Sigmoid colon (tissue), 7 donors: Measurements from ENCODE around the gene LGALS1. TPM values are rescaled to one million over a fixed set of nuclear protein-coding genes. Genes with fewer than 3 reads are reported as not detected.

Experiments
- DNase-seq: peaks from one replicate; pipeline ENCODE4 v3.0.0-alpha.2; 2019
- H3K27ac ChIP-seq, 4 donors: fragments of 200-600 bp; sonication (generic); one replicate each; pipeline ENCODE4 v1.5.1; 2016 to 2019; ENCODE audit warnings: mild to moderate bottlenecking in 1 of 4
- H3K27me3 ChIP-seq, 3 donors: fragments of 200-600 bp; sonication (generic); one replicate each; pipeline ENCODE4 v1.5.1; 2019; ENCODE audit warnings: mild to moderate bottlenecking in 1 of 3
- H3K36me3 ChIP-seq, 4 donors: fragments of 200-600 bp; sonication (generic); one replicate each; pipeline ENCODE4 v1.5.1; 2016 to 2019
- H3K4me1 ChIP-seq, 4 donors: fragments of 200-600 bp; sonication (generic); one replicate each; pipeline ENCODE4 v1.5.1; 2017 to 2019
- H3K4me3 ChIP-seq, 4 donors: fragments of 200-600 bp; sonication (generic); one replicate each; pipeline ENCODE4 v1.5.1; 2017 to 2019; ENCODE audit warnings: mild to moderate bottlenecking in 2 of 4, moderate library complexity in 1 of 4
- H3K9me3 ChIP-seq, 4 donors: fragments of 200-600 bp in 3 of 4; sonication (generic) in 3 of 4; one replicate each; pipeline versions ENCODE4 v1.5.1 to v1.6.1; 2013 to 2019
- CTCF ChIP-seq, 4 experiments: fragments of 450-650 bp in 3 of 4; fragments of 200-600 bp in 1 of 4; IDR thresholded peaks; one replicate each; pipeline ENCODE4 v1.5.1; 2016 to 2019; ENCODE audit warnings: antibody characterized with exemption in 4 of 4, mild to moderate bottlenecking in 3 of 4, moderate library complexity in 2 of 4
- EP300 ChIP-seq, 4 donors: sonication (generic); formaldehyde crosslinking; IDR thresholded peaks; one replicate each; pipeline ENCODE4 v1.6.1; 2017; ENCODE audit warnings: antibody characterized with exemption in 4 of 4
- POLR2A ChIP-seq, 2 donors: fragments of 450-650 bp; IDR thresholded peaks; one replicate each; pipeline ENCODE4 v1.6.1; 2016; ENCODE audit warnings: antibody characterized with exemption in 2 of 2, mild to moderate bottlenecking in 2 of 2, moderate library complexity in 2 of 2
- POLR2AphosphoS5 ChIP-seq, 4 donors: sonication (generic); formaldehyde crosslinking; IDR thresholded peaks; one replicate each; pipeline ENCODE4 v1.6.1; 2017; ENCODE audit warnings: antibody characterized with exemption in 4 of 4
- WGBS, 2 donors: extraction: QIAGEN DNeasy Blood & Tissue Kit; methylation state at CpG; one replicate each; pipeline ENCODE4 v1.1.7; 2013; 5-methylcytosine and 5-hydroxymethylcytosine counted together
- intact Hi-C: fragments of 100-400 bp; cut with DNase I; formaldehyde crosslinking; loops from one replicate; pipeline ENCODE4 v1.15.1; 2023
- polyA plus RNA-seq, 3 donors: library from polyadenylated mRNA; stranded (reverse); fragments of 200-250 nt; gene quantifications; one replicate each; pipeline ENCODE4 v1.2.3, GENCODE V29; 2013
- total RNA-seq, 4 donors: library from RNA; depleted of rRNA; stranded (reverse); fragments of >200 nt; gene quantifications; one replicate each; pipeline ENCODE4 v1.1.0, GENCODE V29; 2016
- donor health status: healthy with polysubstance abuse.
- donor health status: Bipolar disorder and iron deficiency.
- donor health status: healthy.

The LGALS1 gene
- total and polyA plus RNA-seq, 7 donors: 373 to 2,925 (median 911) TPM

- peaks cover 2 to 50% (median 45%) of the 10 kb centered on the region in 4 donors for H3K4me1 ChIP-seq
- TF ChIP-seq EP300 (IDR thresholded peaks at IDR 0.05) (no peak), POLR2A (IDR thresholded peaks at IDR 0.05) (no peak), POLR2AphosphoS5 (IDR thresholded peaks at IDR 0.05) (no peak), CTCF (IDR thresholded peaks at IDR 0.05) (no peak)
- no peak overlapping the region for H3K27ac ChIP-seq
- H3K4me3 ChIP-seq: no peak overlapping the region
- H3K9me3 ChIP-seq: no peaks in the 10 kb centered on the region
- WGBS, 2 donors: 95 to 97% methylated on average over 9 of the region's 9 CpGs
- H3K36me3 ChIP-seq: peaks cover 5 to 44% (median 12%) of the 10 kb centered on the region in 4 donors
- peak; percentile 64 for DNase-seq
- no peaks in the 10 kb centered on the region for H3K27me3 ChIP-seq
- intact Hi-C loops: no loop called here
Observed at GRCh38 chr22:37630839-37631435, 44.5 kb upstream of the LGALS1 start.

DNA sequence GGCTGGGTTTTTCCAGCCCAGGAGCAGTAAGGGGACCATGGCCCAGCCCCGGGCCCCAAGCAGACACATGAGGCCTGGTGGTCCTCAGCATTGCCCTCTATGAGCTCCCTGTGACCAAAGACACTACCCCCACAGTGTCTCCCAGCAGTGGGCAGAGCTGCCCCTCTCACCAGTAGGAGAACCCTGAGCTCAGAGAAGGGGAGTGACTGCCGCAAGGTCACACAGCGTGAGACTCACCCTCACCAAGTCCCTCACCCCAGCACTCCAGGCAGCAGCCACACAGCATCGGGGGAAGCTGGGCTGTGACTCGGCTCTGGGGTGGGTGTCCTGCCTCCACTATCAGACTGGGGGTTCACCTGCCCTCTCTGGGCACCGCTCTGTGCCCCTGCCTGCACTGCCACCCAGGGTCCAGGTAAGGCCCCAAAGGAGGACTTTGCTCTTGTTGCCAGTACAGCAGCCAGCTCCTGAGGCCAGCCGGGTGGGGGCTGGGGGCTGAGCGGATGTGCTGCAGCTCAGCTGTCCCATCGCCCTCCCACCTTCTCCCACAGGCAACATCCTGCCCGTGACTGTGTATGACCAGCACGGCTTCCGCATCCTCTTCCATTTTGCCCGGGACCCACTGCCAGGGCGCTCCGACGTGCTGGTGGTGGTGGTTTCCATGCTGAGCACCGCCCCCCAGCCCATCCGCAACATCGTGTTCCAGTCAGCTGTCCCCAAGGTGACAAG lies 43.8 kb upstream of the LGALS1 start:
- Histone ChIP-seq H3K36me3 (peaks cover 5 to 44% (median 12%) of the 10 kb centered on the region in 4 donors), H3K27me3 (no peaks in the 10 kb centered on the region), H3K4me3 (no peak overlapping the region), H3K9me3 (no peaks in the 10 kb centered on the region), H3K4me1 (peaks cover 2 to 43% (median 40%) of the 10 kb centered on the region in 4 donors), H3K27ac (peak overlapping the region in 1 of 4 donors; percentile 5)
- DNase-seq: no peak
- WGBS, 2 donors: 91 to 93% methylated on average over 19 of the region's 19 CpGs
- TF ChIP-seq POLR2AphosphoS5 (IDR thresholded peaks at IDR 0.05): no peak
- TF ChIP-seq CTCF (IDR thresholded peaks at IDR 0.05): no peak
- no peak for TF ChIP-seq POLR2A (IDR thresholded peaks at IDR 0.05)
- no peak for TF ChIP-seq EP300 (IDR thresholded peaks at IDR 0.05)
- intact Hi-C loops: no loop called here

- WGBS, 2 donors: 79% methylated on average over 14 of the region's 14 CpGs
- TF ChIP-seq CTCF (IDR thresholded peaks at IDR 0.05) (no peak), POLR2AphosphoS5 (IDR thresholded peaks at IDR 0.05) (no peak), POLR2A (IDR thresholded peaks at IDR 0.05) (no peak), EP300 (IDR thresholded peaks at IDR 0.05) (no peak)
- H3K4me1 ChIP-seq: peaks cover 2 to 35% (median 32%) of the 10 kb centered on the region in 4 donors
- no peaks in the 10 kb centered on the region for H3K9me3 ChIP-seq
- DNase-seq: no peak
- intact Hi-C loops: no loop called here
- H3K27ac ChIP-seq: peak overlapping the region; percentile 69 to 80 (median 75)
- H3K36me3 ChIP-seq: peaks cover 5 to 44% (median 12%) of the 10 kb centered on the region in 4 donors
- no peaks in the 10 kb centered on the region for H3K27me3 ChIP-seq
- H3K4me3 ChIP-seq: no peak overlapping the region
Observed at GRCh38 chr22:37632174-37633088, 43.0 kb upstream of the LGALS1 start.

GRCh38 chr22:37633089-37633624 lies 42.3 kb upstream of the LGALS1 start:
- intact Hi-C loops: no loop called here
- Histone ChIP-seq H3K9me3 (no peaks in the 10 kb centered on the region), H3K4me3 (no peak overlapping the region), H3K4me1 (peaks cover 2 to 34% (median 26%) of the 10 kb centered on the region in 4 donors), H3K36me3 (peaks cover 5 to 44% (median 12%) of the 10 kb centered on the region in 4 donors), H3K27ac (peak overlapping the region; percentile 69 to 80 (median 75)), H3K27me3 (no peaks in the 10 kb centered on the region)
- WGBS, 2 donors: 29 to 71% methylated on average over 11 of the region's 11 CpGs
- DNase-seq: no peak
- TF ChIP-seq CTCF (IDR thresholded peaks at IDR 0.05) (no peak), EP300 (IDR thresholded peaks at IDR 0.05) (no peak), POLR2A (IDR thresholded peaks at IDR 0.05) (no peak), POLR2AphosphoS5 (IDR thresholded peaks at IDR 0.05) (no peak)
